C4-2B (cell line): ENCODE measurements around the gene RELN.
"Not testable (repeated sequence)": the region's sequence is repeated elsewhere in the genome, so short reads cannot be mapped to it uniquely, and the experiment has no call there.

Experiments
- H3K27ac ChIP-seq: fragments of 450-650 bp; 2 replicates; pipeline ENCODE4 v1.5.1; 2017
- ZFX ChIP-seq: fragments of 450-650 bp; IDR thresholded peaks from 2 replicates; pipeline ENCODE4 v1.6.1; 2017
- TF ChIP-seq, protein P1 (sequence below): fragments of 450-650 bp; conservative IDR thresholded peaks from 2 replicates; pipeline ENCODE4 v1.5.1; 2017; ENCODE audit warnings: mild to moderate bottlenecking

Gene RELN

GRCh38 chr7:103793614-103794013 lies 195.8 kb downstream of the RELN start:
- H3K27ac ChIP-seq = no peak overlapping the region
- no peak for TF ChIP-seq ZFX
- TF ChIP-seq, protein P1, sequence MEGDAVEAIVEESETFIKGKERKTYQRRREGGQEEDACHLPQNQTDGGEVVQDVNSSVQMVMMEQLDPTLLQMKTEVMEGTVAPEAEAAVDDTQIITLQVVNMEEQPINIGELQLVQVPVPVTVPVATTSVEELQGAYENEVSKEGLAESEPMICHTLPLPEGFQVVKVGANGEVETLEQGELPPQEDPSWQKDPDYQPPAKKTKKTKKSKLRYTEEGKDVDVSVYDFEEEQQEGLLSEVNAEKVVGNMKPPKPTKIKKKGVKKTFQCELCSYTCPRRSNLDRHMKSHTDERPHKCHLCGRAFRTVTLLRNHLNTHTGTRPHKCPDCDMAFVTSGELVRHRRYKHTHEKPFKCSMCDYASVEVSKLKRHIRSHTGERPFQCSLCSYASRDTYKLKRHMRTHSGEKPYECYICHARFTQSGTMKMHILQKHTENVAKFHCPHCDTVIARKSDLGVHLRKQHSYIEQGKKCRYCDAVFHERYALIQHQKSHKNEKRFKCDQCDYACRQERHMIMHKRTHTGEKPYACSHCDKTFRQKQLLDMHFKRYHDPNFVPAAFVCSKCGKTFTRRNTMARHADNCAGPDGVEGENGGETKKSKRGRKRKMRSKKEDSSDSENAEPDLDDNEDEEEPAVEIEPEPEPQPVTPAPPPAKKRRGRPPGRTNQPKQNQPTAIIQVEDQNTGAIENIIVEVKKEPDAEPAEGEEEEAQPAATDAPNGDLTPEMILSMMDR = no peak

GRCh38 chr7:103791894-103792293 lies 197.6 kb downstream of the RELN start:
- TF ChIP-seq, protein P1 = no peak
- no peak for TF ChIP-seq ZFX

GRCh38 chr7:103787041-103787440 lies 202.4 kb downstream of the RELN start:
- H3K27ac ChIP-seq = not testable (repeated sequence)

More at GRCh38 chr7:103791894-103792293, 197.6 kb downstream of the RELN start:
- H3K27ac ChIP-seq = no peak overlapping the region

- no peak overlapping the region for H3K27ac ChIP-seq
- TF ChIP-seq ZFX = no peak
- TF ChIP-seq, protein P1 = no peak
Measured at GRCh38 chr7:103784646-103785286, 204.7 kb downstream of the RELN start.

GRCh38 chr7:103781409-103781808 lies 208.0 kb downstream of the RELN start:
- TF ChIP-seq ZFX = no peak
- TF ChIP-seq, protein P1 = no peak

GRCh38 chr7:103780561-103780960 lies 208.9 kb downstream of the RELN start:
- H3K27ac ChIP-seq = not testable (repeated sequence)

More at GRCh38 chr7:103781409-103781808, 208.0 kb downstream of the RELN start:
- no peak overlapping the region for H3K27ac ChIP-seq

- TF ChIP-seq ZFX = no peak
- TF ChIP-seq, protein P1 = no peak
- H3K27ac ChIP-seq = no peak overlapping the region
Measured at GRCh38 chr7:103777440-103777839, 212.0 kb downstream of the RELN start.

DNA sequence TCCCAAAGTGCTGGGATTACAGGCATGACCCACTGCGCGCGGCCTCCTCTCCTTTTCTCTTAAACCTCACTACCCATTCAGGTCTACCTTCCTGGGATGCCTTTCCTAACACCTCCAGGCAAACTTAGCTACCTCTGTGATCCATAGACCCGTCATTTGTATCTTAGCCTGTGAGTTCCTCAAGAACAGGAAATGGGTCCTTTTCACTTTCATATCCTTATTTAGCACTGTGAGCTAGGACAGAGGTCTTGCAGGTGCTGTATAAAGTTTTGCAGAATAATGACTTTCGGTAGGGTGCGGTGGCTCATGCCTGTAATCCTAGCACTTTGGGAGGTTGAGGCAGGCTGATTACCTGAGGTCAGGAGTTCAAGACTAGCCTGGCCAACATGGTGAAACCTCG lies 215.7 kb downstream of the RELN start:
- no peak for TF ChIP-seq ZFX
- TF ChIP-seq, protein P1 = no peak

More for the DNA sequence above, 215.7 kb downstream of the RELN start:
- H3K27ac ChIP-seq = no peak overlapping the region
